GM12865 (cell line): ENCODE measurements around the gene PAK1IP1.
"Not testable (repeated sequence)": the region's sequence is repeated elsewhere in the genome, so short reads cannot be mapped to it uniquely, and the experiment has no call there.

ENCODE experiments used
- DNase-seq: peaks from one replicate; pipeline ENCODE4 v3.0.0; 2010; ENCODE audit warnings: low read depth
- H3K4me3 ChIP-seq: 2 replicates; pipeline ENCODE4 v1.5.1; 2011; ENCODE audit warnings: mild to moderate bottlenecking, low read depth, low read length, control low read depth
- TF ChIP-seq, protein P1 (sequence below): IDR thresholded peaks from 2 replicates; pipeline ENCODE4 v1.5.1; 2011; ENCODE audit warnings: low read length, control low read depth, low read depth, inconsistent platforms; ENCODE audit not compliant: insufficient read depth; ENCODE audit errors: missing control alignments

PAK1IP1 gene, protein sequence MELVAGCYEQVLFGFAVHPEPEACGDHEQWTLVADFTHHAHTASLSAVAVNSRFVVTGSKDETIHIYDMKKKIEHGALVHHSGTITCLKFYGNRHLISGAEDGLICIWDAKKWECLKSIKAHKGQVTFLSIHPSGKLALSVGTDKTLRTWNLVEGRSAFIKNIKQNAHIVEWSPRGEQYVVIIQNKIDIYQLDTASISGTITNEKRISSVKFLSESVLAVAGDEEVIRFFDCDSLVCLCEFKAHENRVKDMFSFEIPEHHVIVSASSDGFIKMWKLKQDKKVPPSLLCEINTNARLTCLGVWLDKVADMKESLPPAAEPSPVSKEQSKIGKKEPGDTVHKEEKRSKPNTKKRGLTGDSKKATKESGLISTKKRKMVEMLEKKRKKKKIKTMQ

DNA sequence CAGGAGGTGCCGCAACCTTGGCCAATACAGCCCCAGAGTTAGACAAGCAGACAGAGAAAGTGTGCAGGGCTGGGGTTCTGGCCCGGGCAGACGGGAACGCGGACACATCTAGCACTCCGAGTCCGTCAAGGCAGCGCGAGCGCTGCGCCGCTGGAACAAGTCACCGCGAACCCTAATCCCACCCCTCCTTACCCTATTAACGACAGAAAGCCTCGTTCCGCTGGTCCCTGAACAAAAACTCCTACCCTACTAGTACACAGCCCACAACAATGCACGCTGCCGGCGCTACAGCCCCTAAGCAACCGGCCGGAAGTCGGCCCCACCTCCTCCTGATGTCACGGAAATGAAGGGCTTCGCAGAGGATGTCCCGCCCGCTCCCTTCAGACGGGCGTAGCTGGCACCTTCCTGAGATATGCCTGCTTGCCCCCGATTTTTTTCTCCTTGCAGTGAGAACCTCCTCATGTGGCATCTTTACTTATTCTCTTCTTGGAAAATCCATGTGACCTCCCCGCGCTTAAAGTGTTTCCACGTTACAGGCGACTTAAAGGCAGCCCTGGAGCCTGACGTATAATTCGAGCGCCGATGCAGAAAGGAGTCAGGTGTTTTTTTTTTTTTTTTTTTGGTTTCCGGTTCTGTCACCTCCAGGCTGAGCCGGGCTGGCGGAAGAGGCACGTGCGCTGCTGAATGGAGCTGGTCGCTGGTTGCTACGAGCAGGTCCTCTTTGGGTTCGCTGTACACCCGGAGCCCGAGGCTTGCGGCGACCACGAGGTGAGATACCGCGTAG is at the start of gene PAK1IP1, which contains the start of gene C6orf52:
TSS of gene PAK1IP1 (plus strand) at position 671 of the 784 bp plus-strand sequence. CDS start at position 685, 14 bp downstream.
TSS of gene C6orf52 (minus strand) at position 315 of the 784 bp plus-strand sequence. CDS start 7,066 bp downstream, outside the sequence.
- peak; percentile 95 for DNase-seq
- H3K4me3 ChIP-seq = peak within 1 kb of the TSS; percentile 94
- TF ChIP-seq, protein P1, sequence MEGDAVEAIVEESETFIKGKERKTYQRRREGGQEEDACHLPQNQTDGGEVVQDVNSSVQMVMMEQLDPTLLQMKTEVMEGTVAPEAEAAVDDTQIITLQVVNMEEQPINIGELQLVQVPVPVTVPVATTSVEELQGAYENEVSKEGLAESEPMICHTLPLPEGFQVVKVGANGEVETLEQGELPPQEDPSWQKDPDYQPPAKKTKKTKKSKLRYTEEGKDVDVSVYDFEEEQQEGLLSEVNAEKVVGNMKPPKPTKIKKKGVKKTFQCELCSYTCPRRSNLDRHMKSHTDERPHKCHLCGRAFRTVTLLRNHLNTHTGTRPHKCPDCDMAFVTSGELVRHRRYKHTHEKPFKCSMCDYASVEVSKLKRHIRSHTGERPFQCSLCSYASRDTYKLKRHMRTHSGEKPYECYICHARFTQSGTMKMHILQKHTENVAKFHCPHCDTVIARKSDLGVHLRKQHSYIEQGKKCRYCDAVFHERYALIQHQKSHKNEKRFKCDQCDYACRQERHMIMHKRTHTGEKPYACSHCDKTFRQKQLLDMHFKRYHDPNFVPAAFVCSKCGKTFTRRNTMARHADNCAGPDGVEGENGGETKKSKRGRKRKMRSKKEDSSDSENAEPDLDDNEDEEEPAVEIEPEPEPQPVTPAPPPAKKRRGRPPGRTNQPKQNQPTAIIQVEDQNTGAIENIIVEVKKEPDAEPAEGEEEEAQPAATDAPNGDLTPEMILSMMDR = no peak

DNA sequence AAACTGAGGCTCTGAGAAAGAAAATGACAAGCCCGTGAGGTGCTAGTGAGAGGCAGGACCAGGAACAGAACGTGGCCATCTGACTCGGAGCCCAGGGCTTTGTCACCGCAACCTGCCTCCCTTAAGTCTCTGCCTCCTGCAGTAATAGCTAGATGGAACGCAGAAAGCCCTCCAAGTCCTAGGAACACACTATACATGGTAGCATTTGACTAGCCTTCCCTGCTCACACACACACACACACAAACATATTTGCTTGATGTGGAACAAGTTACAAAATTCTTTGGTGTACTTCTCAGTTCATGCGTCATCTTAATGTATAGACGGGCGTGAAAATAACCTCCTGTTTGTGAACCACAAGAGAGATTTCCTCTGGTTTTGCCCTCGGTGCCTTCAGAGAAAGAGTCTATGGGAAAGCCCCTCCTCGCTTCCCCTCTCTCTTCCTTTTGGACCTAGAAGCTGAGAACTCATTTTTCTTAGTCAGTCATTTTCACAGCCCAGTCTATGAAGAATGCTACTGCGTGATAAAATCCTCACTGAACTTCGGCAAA is 39.2 kb upstream of the PAK1IP1 start:
- peak; percentile 40 for DNase-seq
- TF ChIP-seq, protein P1 = no peak
- H3K4me3 ChIP-seq = no peak overlapping the region

DNA sequence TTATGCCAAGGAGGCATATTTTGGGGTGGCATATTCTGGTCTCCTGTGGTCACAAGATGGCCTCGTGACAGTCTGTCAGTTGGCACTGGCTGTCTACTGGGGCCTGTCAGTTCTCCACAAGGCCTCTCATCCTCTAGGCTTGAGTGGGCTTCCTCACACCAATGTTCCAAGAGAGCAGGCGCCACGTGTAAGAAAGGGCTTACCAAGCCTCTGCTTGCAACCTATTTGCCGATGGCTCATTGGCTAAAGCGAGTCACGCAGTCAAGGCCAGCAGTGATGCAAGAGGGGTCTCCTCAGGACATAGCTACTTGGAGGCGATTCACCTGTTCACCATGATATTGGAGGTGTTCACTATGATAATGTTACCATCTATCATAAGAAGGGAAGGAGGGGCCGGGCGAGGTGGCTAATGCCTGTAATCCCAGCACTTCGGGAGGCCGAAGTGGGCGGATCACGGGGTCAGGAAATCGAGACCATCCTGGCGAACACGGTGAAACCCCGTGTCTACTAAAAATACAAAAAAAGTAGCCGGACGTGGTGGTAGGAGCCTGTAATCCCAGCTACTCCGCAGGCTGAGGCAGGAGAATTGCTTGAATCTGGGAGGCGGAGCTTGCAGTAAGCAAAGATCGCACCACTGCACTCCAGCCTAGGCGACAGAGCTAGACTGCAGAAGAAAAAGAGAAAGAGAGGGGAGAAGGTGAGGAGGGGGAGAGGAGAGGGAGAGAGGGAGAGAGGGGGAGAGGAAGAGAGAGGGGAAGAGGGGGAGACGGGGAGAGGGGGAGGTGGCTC is 35.7 kb upstream of the PAK1IP1 start:
- H3K4me3 ChIP-seq = no peak overlapping the region
- no peak for DNase-seq
- TF ChIP-seq, protein P1 = no peak

DNA sequence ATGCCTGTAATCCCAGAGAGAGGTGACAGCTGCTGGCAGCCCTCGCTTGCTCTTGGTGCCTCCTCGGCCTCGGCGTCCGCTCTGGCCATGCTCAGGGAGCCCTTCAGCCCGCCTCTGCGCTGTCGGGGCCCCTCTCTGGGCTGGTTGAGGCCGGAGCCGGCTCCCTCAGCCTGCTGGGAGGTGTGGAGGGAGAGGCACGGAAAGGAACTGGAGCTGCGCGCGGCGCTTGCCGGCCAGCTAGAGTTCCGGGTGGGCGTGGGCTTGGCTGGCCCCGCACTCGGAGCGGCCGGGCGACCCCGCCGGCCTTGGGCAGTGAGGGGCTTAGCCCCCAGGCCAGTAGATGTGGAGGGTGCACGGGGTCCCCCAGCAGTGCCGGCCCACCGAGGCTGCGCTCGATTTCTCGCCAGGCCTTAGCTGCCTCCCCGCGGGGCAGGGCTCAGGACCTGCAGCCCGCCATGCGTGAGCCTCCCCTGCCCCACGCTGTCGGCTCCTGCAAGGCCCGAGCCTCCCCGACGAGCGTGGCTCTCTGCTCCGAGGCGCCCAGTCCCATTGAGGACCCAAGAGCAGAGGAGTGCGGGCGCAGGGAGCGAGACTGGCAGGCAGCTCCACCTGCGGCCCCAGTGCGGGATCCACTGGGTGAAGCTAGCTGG is 34.9 kb upstream of the PAK1IP1 start:
- TF ChIP-seq, protein P1 = no peak
- H3K4me3 ChIP-seq = no peak overlapping the region
- no peak for DNase-seq

DNA sequence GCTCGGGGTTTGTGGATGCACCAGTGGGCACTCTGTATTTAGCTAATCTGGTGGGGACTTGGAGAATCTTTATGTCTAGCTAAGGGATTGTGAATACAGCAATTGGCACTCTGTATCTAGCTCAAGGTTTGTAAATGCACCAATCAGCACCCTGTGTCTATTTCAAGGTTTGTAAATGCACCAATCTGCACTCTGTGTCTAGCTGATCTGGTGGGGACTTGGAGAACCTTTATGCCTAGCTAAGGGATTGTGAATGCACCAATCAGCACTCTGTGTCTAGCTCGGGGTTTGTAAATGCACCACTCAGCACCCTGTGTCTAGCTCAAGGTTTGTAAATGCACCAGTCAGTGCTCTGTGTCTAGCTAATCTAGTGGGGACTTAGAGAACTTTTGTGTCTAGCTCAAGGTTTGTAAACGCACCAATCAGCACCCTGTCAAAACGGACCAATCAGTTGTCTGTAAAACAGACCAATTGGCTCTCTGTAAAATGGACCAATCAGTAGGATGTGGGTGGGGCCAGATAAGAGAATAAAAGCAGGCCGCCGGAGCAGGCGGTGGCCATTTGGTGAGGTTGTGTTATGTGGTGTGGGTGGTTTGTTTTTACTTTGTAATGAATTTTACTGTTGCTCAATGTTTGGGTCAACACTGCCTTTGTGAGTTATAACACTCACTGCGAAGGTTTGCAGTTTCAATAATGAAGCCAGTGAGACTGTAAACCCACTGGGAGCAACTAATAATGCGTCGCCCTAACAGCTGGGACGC is 34.2 kb upstream of the PAK1IP1 start:
- not testable (repeated sequence) for DNase-seq, H3K4me3 ChIP-seq

DNA sequence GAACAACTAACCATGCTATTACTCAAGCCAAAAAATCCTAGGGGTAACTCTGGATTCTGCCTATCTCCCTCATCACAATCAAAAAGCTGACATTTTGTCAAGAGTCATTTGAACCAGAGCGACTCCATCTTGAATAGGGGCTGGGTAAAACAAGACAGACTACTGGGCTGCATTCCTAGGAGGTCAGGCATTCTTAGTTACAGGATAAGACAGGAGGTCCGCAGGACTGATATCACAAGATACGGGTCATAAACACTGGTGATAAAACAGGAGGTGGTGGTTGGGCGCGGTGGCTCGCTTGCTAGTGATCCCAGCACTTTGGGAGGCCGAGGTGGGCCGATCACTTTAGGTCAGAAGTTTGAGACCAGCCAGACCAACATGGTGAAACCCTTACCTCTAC is 32.6 kb upstream of the PAK1IP1 start:
- DNase-seq = no peak
- TF ChIP-seq, protein P1 = no peak
- H3K4me3 ChIP-seq = no peak overlapping the region
